NT2/D1 (cell line): ENCODE results near the gene ZFYVE27.

Experiments used
- SUZ12 ChIP-seq: IDR thresholded peaks from 2 replicates; pipeline ENCODE4 v1.6.1; 2011; ENCODE audit not compliant: insufficient read length, insufficient read depth; ENCODE audit errors: extremely low read depth
- YY1 ChIP-seq: IDR thresholded peaks from 2 replicates; pipeline ENCODE4 v1.6.1; 2011; ENCODE audit not compliant: insufficient read length, insufficient read depth
- ZNF274 ChIP-seq: IDR thresholded peaks from 2 replicates; pipeline ENCODE4 v1.6.1; 2011; ENCODE audit warnings: mild to moderate bottlenecking, low read depth, low read length

DNA sequence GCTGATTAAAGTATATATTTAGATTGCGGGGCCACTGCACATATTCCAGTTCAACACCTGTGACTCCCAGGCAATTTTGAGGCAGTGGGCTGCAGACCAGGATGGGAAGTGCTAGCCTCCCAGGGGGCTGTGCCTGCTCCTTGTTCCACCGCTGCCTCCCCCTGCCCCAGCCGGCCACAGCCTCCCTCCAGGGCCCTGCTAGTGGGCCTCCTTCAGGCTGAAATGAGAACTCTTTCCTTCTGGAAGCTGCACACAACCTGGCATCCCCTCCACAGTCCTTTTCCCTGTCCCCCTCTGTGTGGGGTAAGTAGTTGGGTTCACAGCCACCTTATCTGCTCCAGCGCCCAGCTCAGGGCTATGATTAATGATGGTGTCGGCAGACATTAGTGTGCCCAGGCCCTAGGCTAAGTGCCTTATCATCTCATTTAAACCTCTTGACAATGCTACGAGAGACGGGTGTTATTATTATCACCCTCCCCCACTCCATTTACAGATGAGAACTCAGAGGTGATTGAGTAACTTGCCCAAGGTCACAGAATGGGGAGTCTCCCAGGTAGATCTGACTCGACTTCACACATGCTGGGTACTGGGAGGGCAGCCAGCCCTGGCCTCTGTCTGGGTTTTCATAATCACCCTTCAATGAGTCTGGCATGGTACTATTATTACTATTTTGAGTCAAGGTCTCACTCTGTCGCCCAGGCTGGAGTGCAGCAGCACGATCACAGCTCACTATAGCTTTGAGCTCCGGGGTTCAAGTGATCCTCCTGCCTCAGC, 45.7 kb downstream of the ZFYVE27 start:
- TF ChIP-seq ZNF274: no peak
- TF ChIP-seq YY1: no peak
- no peak for TF ChIP-seq SUZ12
